ENCODE measurements around the gene MSH6. TPM values are rescaled to one million over a fixed set of nuclear protein-coding genes. Genes with fewer than 3 reads are reported as not detected.

The MSH6 gene
- total RNA-seq, 6 experiments from 2014 or later = 19.7 to 34.7 (median 23.0) TPM

DNA sequence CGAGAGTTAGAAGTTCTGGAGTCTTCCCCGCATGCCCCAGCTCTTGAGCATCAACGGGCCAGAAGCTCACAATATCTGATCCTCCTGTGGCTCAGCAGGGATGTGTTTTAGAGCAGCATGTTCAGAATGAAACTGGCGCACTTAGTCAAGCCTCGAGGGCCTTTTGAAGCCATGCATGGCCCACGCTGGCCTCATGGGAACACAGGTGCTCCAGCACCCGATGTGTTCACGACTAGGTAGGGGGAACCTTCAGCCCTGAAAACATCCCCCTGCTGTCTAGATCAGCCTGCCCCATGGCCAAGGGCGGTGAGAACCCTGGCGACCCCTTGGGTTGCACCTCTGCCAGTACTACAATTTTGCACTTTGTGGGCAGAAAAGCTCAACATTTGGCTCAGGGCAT, 32.8 kb downstream of the MSH6 start:
- Histone ChIP-seq H3K27ac (no peak overlapping the region), H3K36me3 (peaks cover 0 to 72% (median 10%) of the 10 kb centered on the region in 4 donors), H3K4me1 (no peaks in the 10 kb centered on the region), H3K9me3 (no peaks in the 10 kb centered on the region), H3K4me3 (no peak overlapping the region), H3K27me3 (no peaks in the 10 kb centered on the region)
- ATAC-seq (no peak), DNase-seq (no peak)
- intact Hi-C loops (cut with DNase I) = no loop called here
- WGBS (ENCODE audit: insufficient coverage, low coverage, low lambda C conversion rate, missing lambda C conversion rate) = no CpG with 5 or more reads among the region's 10 CpGs
- no peak for TF ChIP-seq POLR2A (IDR thresholded peaks at IDR 0.05)
- TF ChIP-seq, protein P1, sequence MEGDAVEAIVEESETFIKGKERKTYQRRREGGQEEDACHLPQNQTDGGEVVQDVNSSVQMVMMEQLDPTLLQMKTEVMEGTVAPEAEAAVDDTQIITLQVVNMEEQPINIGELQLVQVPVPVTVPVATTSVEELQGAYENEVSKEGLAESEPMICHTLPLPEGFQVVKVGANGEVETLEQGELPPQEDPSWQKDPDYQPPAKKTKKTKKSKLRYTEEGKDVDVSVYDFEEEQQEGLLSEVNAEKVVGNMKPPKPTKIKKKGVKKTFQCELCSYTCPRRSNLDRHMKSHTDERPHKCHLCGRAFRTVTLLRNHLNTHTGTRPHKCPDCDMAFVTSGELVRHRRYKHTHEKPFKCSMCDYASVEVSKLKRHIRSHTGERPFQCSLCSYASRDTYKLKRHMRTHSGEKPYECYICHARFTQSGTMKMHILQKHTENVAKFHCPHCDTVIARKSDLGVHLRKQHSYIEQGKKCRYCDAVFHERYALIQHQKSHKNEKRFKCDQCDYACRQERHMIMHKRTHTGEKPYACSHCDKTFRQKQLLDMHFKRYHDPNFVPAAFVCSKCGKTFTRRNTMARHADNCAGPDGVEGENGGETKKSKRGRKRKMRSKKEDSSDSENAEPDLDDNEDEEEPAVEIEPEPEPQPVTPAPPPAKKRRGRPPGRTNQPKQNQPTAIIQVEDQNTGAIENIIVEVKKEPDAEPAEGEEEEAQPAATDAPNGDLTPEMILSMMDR (IDR thresholded peaks at IDR 0.05) = no peak

GRCh38 chr2:47818777-47819176, 35.8 kb downstream of the MSH6 start:
- 85% methylated on average over 2 of the region's 2 CpGs for WGBS (ENCODE audit: insufficient coverage, low coverage, low lambda C conversion rate, missing lambda C conversion rate)
- ATAC-seq (no peak), DNase-seq (no peak)
- intact Hi-C loops (cut with DNase I) = no loop called here
- H3K27ac ChIP-seq = no peak overlapping the region
- no peaks in the 10 kb centered on the region for H3K9me3 ChIP-seq
- H3K4me3 ChIP-seq = no peak overlapping the region
- H3K27me3 ChIP-seq = no peaks in the 10 kb centered on the region
- no peak for TF ChIP-seq POLR2A (IDR thresholded peaks at IDR 0.05)
- TF ChIP-seq, protein P1 (IDR thresholded peaks at IDR 0.05) = no peak
- H3K36me3 ChIP-seq = peaks cover 0 to 85% (median 20%) of the 10 kb centered on the region in 4 donors
- no peaks in the 10 kb centered on the region for H3K4me1 ChIP-seq

- peaks cover 0 to 87% (median 20%) of the 10 kb centered on the region in 4 donors for H3K36me3 ChIP-seq
- no peak for ATAC-seq
- intact Hi-C loops (cut with DNase I) = no loop called here
These were observed 36.9 kb downstream of the MSH6 start for GRCh38 chr2:47819834-47820233.

GRCh38 chr2:47822518-47822917, 39.6 kb downstream of the MSH6 start:
- ATAC-seq (no peak), DNase-seq (no peak)
- Histone ChIP-seq H3K4me1 (no peaks in the 10 kb centered on the region), H3K9me3 (no peaks in the 10 kb centered on the region), H3K4me3 (no peak overlapping the region), H3K27me3 (no peaks in the 10 kb centered on the region), H3K27ac (no peak overlapping the region), H3K36me3 (peaks cover 0 to 85% (median 17%) of the 10 kb centered on the region in 4 donors)
- intact Hi-C loops (cut with DNase I) = no loop called here
- TF ChIP-seq, protein P1 (IDR thresholded peaks at IDR 0.05) = no peak
- no peak for TF ChIP-seq POLR2A (IDR thresholded peaks at IDR 0.05)

More at GRCh38 chr2:47819834-47820233, 36.9 kb downstream of the MSH6 start:
- Histone ChIP-seq H3K27ac (no peak overlapping the region), H3K4me3 (no peak overlapping the region), H3K4me1 (no peaks in the 10 kb centered on the region), H3K9me3 (no peaks in the 10 kb centered on the region), H3K27me3 (no peaks in the 10 kb centered on the region)
- DNase-seq = no peak
- WGBS (ENCODE audit: insufficient coverage, low coverage, low lambda C conversion rate, missing lambda C conversion rate) = 87% methylated on average over 3 of the region's 3 CpGs
- TF ChIP-seq, protein P1 (IDR thresholded peaks at IDR 0.05) = no peak
- no peak for TF ChIP-seq POLR2A (IDR thresholded peaks at IDR 0.05)

- no peak overlapping the region for H3K27ac ChIP-seq
- no peaks in the 10 kb centered on the region for H3K4me1 ChIP-seq
- ATAC-seq = no peak
- no peaks in the 10 kb centered on the region for H3K9me3 ChIP-seq
- no peak overlapping the region for H3K4me3 ChIP-seq
- intact Hi-C loops (cut with DNase I) = no loop called here
- whole genome bisulfite sequencing (ENCODE audit: insufficient coverage, low coverage, low lambda C conversion rate, missing lambda C conversion rate) = 100% methylated on average over 1 of the region's 2 CpGs
- no peaks in the 10 kb centered on the region for H3K27me3 ChIP-seq
- no peak for DNase-seq
- TF ChIP-seq POLR2A (IDR thresholded peaks at IDR 0.05) = no peak
- H3K36me3 ChIP-seq = peaks cover under 1 to 77% (median 28%) of the 10 kb centered on the region in 4 donors
These were observed 50.6 kb downstream of the MSH6 start for GRCh38 chr2:47833516-47833968.
